Endothelial cell of umbilical vein (primary cell): ENCODE data around the gene MTARC1. TPM values are rescaled to one million over a fixed set of nuclear protein-coding genes. Genes with fewer than 3 reads are reported as not detected.

Source experiments
- BruUV-seq: library from RNA; stranded (reverse); fragments of 400-500 nt; replicated peaks from 2 replicates; lab custom pipeline; 2021; lab: Mats Ljungman, UMichigan
- CTCF ChIA-PET: fragments of 300-600, 350-600 bp; sonication (Branson Sonifier 250); formaldehyde crosslinking; loops from one replicate; lab custom pipeline; 2021; ENCODE audit warnings: antibody characterized with exemption, inconsistent platforms; lab: Charles Lee
- POLR2A ChIA-PET: fragments of 300-600, 350-600 bp; sonication (Branson Sonifier 250); formaldehyde crosslinking; loops from one replicate; lab custom pipeline; 2021; ENCODE audit warnings: antibody characterized with exemption, inconsistent platforms; lab: Charles Lee
- DNase-seq: peaks from one replicate; pipeline ENCODE4 v3.0.0-alpha.2; 2011; ENCODE audit warnings: low read depth, low spot score
- FAIRE-seq: peaks from 2 replicates; lab custom pipeline; 2011; peaks lifted over from hg19 to GRCh38; lab: Jason Lieb, UNC
- H2AFZ ChIP-seq: 2 replicates; pipeline ENCODE4 v1.6.0; 2012; ENCODE audit warnings: low read depth, low read length, control low read depth, inconsistent platforms
- H3K27ac ChIP-seq: 2 replicates; pipeline ENCODE4 v1.5.1; 2011; ENCODE audit warnings: low read depth, mild to moderate bottlenecking, control low read depth, low read length, moderate library complexity; ENCODE audit not compliant: insufficient read depth
- H3K27me3 ChIP-seq, 2 experiments: 2 replicates each; pipeline versions ENCODE4 v1.6.0 to v1.6.1; 2011; ENCODE audit warnings: low read length in 2 of 2, mixed read lengths in 1 of 2; ENCODE audit not compliant: control insufficient read depth in 2 of 2, insufficient read depth in 2 of 2
- H3K36me3 ChIP-seq, 2 experiments: 2 replicates in 1 of 2; 3 replicates in 1 of 2; pipeline ENCODE4 v1.5.1; 2011; ENCODE audit warnings: low read length in 2 of 2, mild to moderate bottlenecking in 1 of 2, moderate library complexity in 1 of 2; ENCODE audit not compliant: control insufficient read depth in 2 of 2, insufficient read depth in 2 of 2; ENCODE audit errors: extremely low read depth in 1 of 2
- H3K4me1 ChIP-seq: 3 replicates; pipeline ENCODE4 v1.5.1; 2011; ENCODE audit warnings: mild to moderate bottlenecking, low read length; ENCODE audit not compliant: control insufficient read depth, insufficient read depth; ENCODE audit errors: extremely low read depth
- H3K4me2 ChIP-seq: 2 replicates; pipeline ENCODE4 v1.6.1; 2011; ENCODE audit warnings: low read length, control low read depth, mixed read lengths; ENCODE audit not compliant: insufficient read depth
- H3K4me3 ChIP-seq, 3 experiments: fragments of 200-600 bp in 1 of 3; sonication (generic), shearing (Covaris generic) in 1 of 3; replicated peaks in 1 of 3; 2 replicates each; pipeline ENCODE4 v1.5.1; 2011 to 2016; ENCODE audit warnings: control low read depth in 3 of 3, low read length in 3 of 3, mild to moderate bottlenecking in 2 of 3, inconsistent platforms in 1 of 3, low read depth in 1 of 3, moderate library complexity in 1 of 3; ENCODE audit not compliant: insufficient read depth in 1 of 3
- H3K79me2 ChIP-seq: 2 replicates; pipeline ENCODE4 v1.6.0; 2012; ENCODE audit warnings: low read length, inconsistent platforms; ENCODE audit not compliant: control insufficient read depth, insufficient read depth
- H3K9ac ChIP-seq: replicated peaks from 2 replicates; pipeline ENCODE3; 2011; ENCODE audit warnings: low read length, control low read depth; ENCODE audit not compliant: insufficient read depth; ENCODE audit errors: extremely low read depth
- H3K9me1 ChIP-seq: replicated peaks from 3 replicates; pipeline ENCODE4 v1.6.0; 2011; ENCODE audit warnings: mild to moderate bottlenecking, low read length; ENCODE audit not compliant: control insufficient read depth, insufficient read depth; ENCODE audit errors: extremely low read depth
- H3K9me3 ChIP-seq: replicated peaks from 2 replicates; pipeline ENCODE4 v1.5.1; 2012; ENCODE audit warnings: low read length, inconsistent platforms; ENCODE audit not compliant: control insufficient read depth, insufficient read depth
- H4K20me1 ChIP-seq: replicated peaks from 2 replicates; pipeline ENCODE3; 2011; ENCODE audit warnings: mild to moderate bottlenecking, low read length; ENCODE audit not compliant: control insufficient read depth, insufficient read depth; ENCODE audit errors: extremely low read depth
- EZH2 ChIP-seq: IDR thresholded peaks from 2 replicates; pipeline ENCODE4 v1.6.1; 2012; ENCODE audit warnings: borderline replicate concordance, low read depth, mild to moderate bottlenecking, moderate library complexity, low read length, inconsistent platforms; ENCODE audit not compliant: severe bottlenecking
- FOS ChIP-seq: IDR thresholded peaks from 2 replicates; pipeline ENCODE4 v1.6.1; 2011; ENCODE audit warnings: mild to moderate bottlenecking, low read length, moderate library complexity, borderline replicate concordance; ENCODE audit not compliant: insufficient read depth
- JUN ChIP-seq: IDR thresholded peaks from 2 replicates; pipeline ENCODE4 v1.6.1; 2011; ENCODE audit warnings: borderline replicate concordance, low read depth; ENCODE audit not compliant: insufficient read length, insufficient read depth
- MAX ChIP-seq: IDR thresholded peaks from 2 replicates; pipeline ENCODE4 v1.6.1; 2011; ENCODE audit not compliant: insufficient read depth, insufficient read length
- MYC ChIP-seq: IDR thresholded peaks from one replicate; pipeline ENCODE4 v1.6.1; 2011; ENCODE audit warnings: mild to moderate bottlenecking, low read depth, low read length
- POLR2A ChIP-seq: IDR thresholded peaks from 2 replicates; pipeline ENCODE4 v1.6.1; 2012; ENCODE audit warnings: low read depth, mild to moderate bottlenecking, control low read depth, low read length
- POLR2AphosphoS5 ChIP-seq: IDR thresholded peaks from 2 replicates; pipeline ENCODE4 v1.6.1; 2012; ENCODE audit warnings: low read depth, mild to moderate bottlenecking, control low read depth, low read length, moderate library complexity; ENCODE audit not compliant: insufficient read depth
- dilution Hi-C: fragments of 300-500 bp; cut with MboI; formaldehyde crosslinking; loops from one replicate; pipeline ENCODE4 v1.15.0; 2019; ENCODE audit warnings: low sequenced_read_pairs; ENCODE audit not compliant: extremely low pct_ligation_motif_present
- intact Hi-C: fragments of 100-400 bp; cut with micrococcal nuclease; formaldehyde crosslinking; loops from one replicate; pipeline ENCODE4 v1.10.0; 2022
- polyA plus RNA-seq, 4 experiments: library from polyadenylated mRNA; depleted of rRNA in 3 of 4; stranded (reverse) in 3 of 4; unstranded in 1 of 4; fragments of >200 nt; gene quantifications; 2 replicates each; pipeline versions ENCODE4 v1.2.1 to v1.2.3, GENCODE V29; 2011 to 2012; ENCODE audit warnings: missing spikeins in 1 of 4
- total RNA-seq: library from RNA; stranded (reverse); gene quantifications from 2 replicates; pipeline ENCODE4 v1.2.3, GENCODE V29; 2021
- TF ChIP-seq, protein P1 (sequence below), 2 donors: IDR thresholded peaks; 1 replicate in 1 of 2; 2 replicates in 1 of 2; pipeline ENCODE4 v1.5.1; 2011; ENCODE audit warnings: low read length in 2 of 2, mild to moderate bottlenecking in 2 of 2, moderate library complexity in 2 of 2, control low read depth in 1 of 2, inconsistent platforms in 1 of 2, low read depth in 1 of 2; ENCODE audit not compliant: insufficient read depth in 1 of 2; ENCODE audit errors: extremely low read depth in 1 of 2

The MTARC1 gene
- total and polyA plus RNA-seq, 2 donors (not counting 3 experiments of a cell fraction or from before 2014, with no cell fraction given), result 0.43 to 3.5 TPM

DNA sequence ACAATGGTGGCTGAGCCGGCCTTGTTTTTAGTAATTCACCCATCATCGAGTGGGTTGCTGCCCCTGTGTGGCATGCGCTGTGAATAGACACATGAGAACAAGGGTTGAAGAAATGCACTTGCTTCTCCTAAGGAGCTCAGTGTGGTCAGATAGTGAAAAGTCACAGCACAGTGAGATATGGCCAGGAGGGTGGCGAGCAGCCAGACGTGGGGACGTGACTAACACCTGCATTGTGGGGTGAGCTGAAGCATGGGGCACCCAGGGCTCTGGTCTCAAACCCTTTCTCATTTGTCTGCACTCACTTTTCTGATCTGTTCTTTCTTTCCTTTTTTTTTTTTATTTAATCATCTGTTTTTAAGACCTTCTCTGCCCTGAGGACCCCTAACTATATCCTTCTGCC is 13.5 kb downstream of the MTARC1 start:
- dilution Hi-C loops (no loop called here), intact Hi-C loops (no loop called here)
- no peaks in the 10 kb centered on the region for H3K9me3 ChIP-seq
- H3K4me2 ChIP-seq, result no peak overlapping the region
- ChIA-PET CTCF (interaction anchor here (1.3 to 5.1 kb wide), 3 partner anchors 11 to 519 kb away, joined by 3 to 27 read pairs (median 5); no protein-coding TSS in a partner anchor), POLR2A (no interaction called here)
- FAIRE-seq, result no peak
- no peak overlapping the region for H3K9ac ChIP-seq
- no peaks in the 10 kb centered on the region for H3K9me1 ChIP-seq
- no peaks in the 10 kb centered on the region for H3K4me1 ChIP-seq
- no peaks in the 10 kb centered on the region for H3K79me2 ChIP-seq
- BruUV-seq, result no TSS peak
- TF ChIP-seq MYC, result no peak
- TF ChIP-seq EZH2, result no peak
- TF ChIP-seq POLR2A, result no peak
- TF ChIP-seq, protein P1, sequence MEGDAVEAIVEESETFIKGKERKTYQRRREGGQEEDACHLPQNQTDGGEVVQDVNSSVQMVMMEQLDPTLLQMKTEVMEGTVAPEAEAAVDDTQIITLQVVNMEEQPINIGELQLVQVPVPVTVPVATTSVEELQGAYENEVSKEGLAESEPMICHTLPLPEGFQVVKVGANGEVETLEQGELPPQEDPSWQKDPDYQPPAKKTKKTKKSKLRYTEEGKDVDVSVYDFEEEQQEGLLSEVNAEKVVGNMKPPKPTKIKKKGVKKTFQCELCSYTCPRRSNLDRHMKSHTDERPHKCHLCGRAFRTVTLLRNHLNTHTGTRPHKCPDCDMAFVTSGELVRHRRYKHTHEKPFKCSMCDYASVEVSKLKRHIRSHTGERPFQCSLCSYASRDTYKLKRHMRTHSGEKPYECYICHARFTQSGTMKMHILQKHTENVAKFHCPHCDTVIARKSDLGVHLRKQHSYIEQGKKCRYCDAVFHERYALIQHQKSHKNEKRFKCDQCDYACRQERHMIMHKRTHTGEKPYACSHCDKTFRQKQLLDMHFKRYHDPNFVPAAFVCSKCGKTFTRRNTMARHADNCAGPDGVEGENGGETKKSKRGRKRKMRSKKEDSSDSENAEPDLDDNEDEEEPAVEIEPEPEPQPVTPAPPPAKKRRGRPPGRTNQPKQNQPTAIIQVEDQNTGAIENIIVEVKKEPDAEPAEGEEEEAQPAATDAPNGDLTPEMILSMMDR (IDR thresholded peaks at IDR 0.05; ENCODE audit: extremely low read depth in 1 of 2, insufficient read depth in 1 of 2, low read depth in 1 of 2, low read length in 2 of 2), result no peak
- no peak for TF ChIP-seq FOS
- no peak for TF ChIP-seq JUN
- no peak for TF ChIP-seq MAX
- TF ChIP-seq POLR2AphosphoS5, result no peak
- no peak overlapping the region for H2AFZ ChIP-seq
- no peaks in the 10 kb centered on the region for H4K20me1 ChIP-seq
- H3K27ac ChIP-seq, result no peak overlapping the region
- H3K4me3 ChIP-seq, result no peak overlapping the region
- H3K36me3 ChIP-seq, result no peaks in the 10 kb centered on the region
- no peak for DNase-seq
- no peaks in the 10 kb centered on the region for H3K27me3 ChIP-seq
